GM12875 (cell line): ENCODE measurements around the gene ANLN.

Experiments
- H3K4me3 ChIP-seq: one replicate; pipeline ENCODE4 v1.5.1; 2011; ENCODE audit warnings: low read depth, low read length, control low read depth
- CTCF ChIP-seq: IDR thresholded peaks from 2 replicates; pipeline ENCODE4 v1.5.1; 2011; ENCODE audit warnings: low read depth, mild to moderate bottlenecking, control low read depth, inconsistent platforms, low read length, moderate library complexity, borderline replicate concordance; ENCODE audit not compliant: insufficient read depth

The ANLN gene

GRCh38 chr7:36415144-36415543, 25.5 kb downstream of the ANLN start:
- H3K4me3 ChIP-seq: no peak overlapping the region
- no peak for TF ChIP-seq CTCF

DNA sequence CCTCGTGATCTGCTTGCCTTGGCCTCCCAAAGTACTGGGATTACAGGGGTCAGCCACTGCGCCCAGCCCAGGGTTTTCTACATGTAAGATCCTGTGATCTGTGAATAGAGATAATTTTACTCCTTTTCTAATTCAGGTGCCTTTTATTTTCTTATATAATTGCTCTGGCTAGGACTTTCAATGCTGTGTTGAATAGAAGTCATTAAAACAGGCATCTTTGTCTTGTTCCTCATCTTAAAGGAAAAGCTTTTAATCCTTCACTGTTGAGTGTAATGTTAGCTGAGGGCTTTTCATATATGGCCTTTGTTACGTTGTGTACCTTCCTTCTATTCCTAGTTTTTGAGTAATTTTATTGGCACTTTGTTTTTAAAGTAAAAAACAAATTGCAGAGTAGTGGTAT, 26.6 kb downstream of the ANLN start:
- TF ChIP-seq CTCF: no peak
- H3K4me3 ChIP-seq: no peak overlapping the region

- no peak for TF ChIP-seq CTCF
- H3K4me3 ChIP-seq: no peak overlapping the region
Measured at GRCh38 chr7:36420307-36420706, 30.6 kb downstream of the ANLN start.

- no peak for TF ChIP-seq CTCF
Measured at GRCh38 chr7:36422072-36422471, 32.4 kb downstream of the ANLN start.

GRCh38 chr7:36423633-36424032, 34.0 kb downstream of the ANLN start:
- no peak overlapping the region for H3K4me3 ChIP-seq
- TF ChIP-seq CTCF: no peak

More at GRCh38 chr7:36422072-36422471, 32.4 kb downstream of the ANLN start:
- no peak overlapping the region for H3K4me3 ChIP-seq

GRCh38 chr7:36430186-36430585, 40.5 kb downstream of the ANLN start:
- no peak overlapping the region for H3K4me3 ChIP-seq
- TF ChIP-seq CTCF: no peak

DNA sequence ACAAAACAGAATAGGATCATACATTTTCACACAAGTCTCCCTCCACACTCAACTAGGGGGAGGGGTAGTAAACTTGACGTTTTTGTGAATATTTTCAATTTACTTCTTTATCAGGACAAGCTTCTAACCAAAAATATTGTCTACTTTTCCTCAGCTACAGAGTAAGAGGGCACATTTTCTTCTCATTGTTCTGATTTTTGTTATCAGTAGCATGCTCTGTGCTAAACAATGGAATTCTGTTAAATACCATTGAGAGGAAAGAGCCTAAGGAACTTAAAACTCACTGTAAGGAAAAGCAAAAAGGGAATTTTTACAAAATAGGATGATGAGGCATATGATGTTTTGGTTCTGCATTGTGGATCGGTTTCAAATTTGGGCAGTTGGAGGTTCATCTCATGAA, 41.2 kb downstream of the ANLN start:
- no peak overlapping the region for H3K4me3 ChIP-seq
- no peak for TF ChIP-seq CTCF
